ENCODE data around the gene MYO5A.

MYO5A gene

GRCh38 chr15:52498706-52499105 lies 30.0 kb downstream of the MYO5A start:
- no peak overlapping the region for H3K9ac ChIP-seq
- peaks cover 32% of the 10 kb centered on the region for H3K4me1 ChIP-seq (ENCODE audit: low read depth, poor library complexity, severe bottlenecking)
- no peaks in the 10 kb centered on the region for H3K27me3 ChIP-seq (ENCODE audit: insufficient read depth, low read depth)
- no peaks in the 10 kb centered on the region for H4K20me1 ChIP-seq (ENCODE audit: insufficient read depth)
- no peak overlapping the region for H3K4me3 ChIP-seq (IDR thresholded peaks at IDR 0.05; ENCODE audit: insufficient read depth, low read depth, low read length)
- peaks cover 65% of the 10 kb centered on the region for H3K79me2 ChIP-seq (ENCODE audit: insufficient read depth, low read depth)
- H3K27ac ChIP-seq = no peak overlapping the region
- H2AFZ ChIP-seq (ENCODE audit: low read depth) = no peak overlapping the region
- H3K4me2 ChIP-seq = no peak overlapping the region
- H3K36me3 ChIP-seq (ENCODE audit: insufficient read depth) = no peaks in the 10 kb centered on the region
- no peak for TF ChIP-seq CTCF (conservative IDR thresholded peaks at IDR 0.05; ENCODE audit: low read depth, low read length)

- no peak for TF ChIP-seq CTCF (conservative IDR thresholded peaks at IDR 0.05; ENCODE audit: low read depth, low read length)
- peaks cover 30% of the 10 kb centered on the region for H3K4me1 ChIP-seq (ENCODE audit: low read depth, poor library complexity, severe bottlenecking)
- no peaks in the 10 kb centered on the region for H3K36me3 ChIP-seq (ENCODE audit: insufficient read depth)
- H4K20me1 ChIP-seq (ENCODE audit: insufficient read depth) = no peaks in the 10 kb centered on the region
- H3K27me3 ChIP-seq (ENCODE audit: insufficient read depth, low read depth) = no peaks in the 10 kb centered on the region
- no peak overlapping the region for H3K9ac ChIP-seq
- no peak overlapping the region for H3K4me3 ChIP-seq (IDR thresholded peaks at IDR 0.05; ENCODE audit: insufficient read depth, low read depth, low read length)
- H3K4me2 ChIP-seq = no peak overlapping the region
- no peak overlapping the region for H3K27ac ChIP-seq
- no peak overlapping the region for H2AFZ ChIP-seq (ENCODE audit: low read depth)
- peaks cover 65% of the 10 kb centered on the region for H3K79me2 ChIP-seq (ENCODE audit: insufficient read depth, low read depth)
Observed at GRCh38 chr15:52496776-52497470, 31.8 kb downstream of the MYO5A start.

- H3K4me1 ChIP-seq (ENCODE audit: low read depth, poor library complexity, severe bottlenecking) = peaks cover 37% of the 10 kb centered on the region
- TF ChIP-seq CTCF (conservative IDR thresholded peaks at IDR 0.05; ENCODE audit: low read depth, low read length) = no peak
- no peak overlapping the region for H3K4me3 ChIP-seq (IDR thresholded peaks at IDR 0.05; ENCODE audit: insufficient read depth, low read depth, low read length)
- peaks cover 71% of the 10 kb centered on the region for H3K79me2 ChIP-seq (ENCODE audit: insufficient read depth, low read depth)
- H3K4me2 ChIP-seq = no peak overlapping the region
- no peak overlapping the region for H3K27ac ChIP-seq
- H2AFZ ChIP-seq (ENCODE audit: low read depth) = no peak overlapping the region
- H3K9ac ChIP-seq = no peak overlapping the region
- H3K36me3 ChIP-seq (ENCODE audit: insufficient read depth) = no peaks in the 10 kb centered on the region
- no peaks in the 10 kb centered on the region for H3K27me3 ChIP-seq (ENCODE audit: insufficient read depth, low read depth)
- no peaks in the 10 kb centered on the region for H4K20me1 ChIP-seq (ENCODE audit: insufficient read depth)
Observed at GRCh38 chr15:52496175-52496574, 32.5 kb downstream of the MYO5A start.

- Histone ChIP-seq H3K79me2 (ENCODE audit: insufficient read depth, low read depth) (peaks cover 79% of the 10 kb centered on the region), H4K20me1 (ENCODE audit: insufficient read depth) (no peaks in the 10 kb centered on the region)
Observed at GRCh38 chr15:52495125-52495524, 33.6 kb downstream of the MYO5A start.

More at GRCh38 chr15:52495125-52495524, 33.6 kb downstream of the MYO5A start:
- TF ChIP-seq CTCF (conservative IDR thresholded peaks at IDR 0.05; ENCODE audit: low read depth, low read length) = no peak
- H3K27ac ChIP-seq = no peak overlapping the region; the same call in 1 of the 2 replicates
- no peaks in the 10 kb centered on the region for H3K27me3 ChIP-seq (ENCODE audit: insufficient read depth, low read depth)
- peaks cover 37% of the 10 kb centered on the region for H3K4me1 ChIP-seq (ENCODE audit: low read depth, poor library complexity, severe bottlenecking)
- no peaks in the 10 kb centered on the region for H3K36me3 ChIP-seq (ENCODE audit: insufficient read depth)
- no peak overlapping the region for H2AFZ ChIP-seq (ENCODE audit: low read depth)
- H3K9ac ChIP-seq = no peak overlapping the region
- no peak overlapping the region for H3K4me2 ChIP-seq
- H3K4me3 ChIP-seq (IDR thresholded peaks at IDR 0.05; ENCODE audit: insufficient read depth, low read depth, low read length) = no peak overlapping the region

All from KMS-11 (cell line).